K562 (cell line): ENCODE results near the gene FZD8. TPM values are rescaled to one million over a fixed set of nuclear protein-coding genes. Genes with fewer than 3 reads are reported as not detected.

ENCODE experiments used
- AFF1 ChIP-seq, 2 experiments: fragments of 450-650 bp; IDR thresholded peaks; 2 replicates each; pipeline ENCODE4 v1.6.1; 2018; ENCODE audit warnings: mild to moderate bottlenecking in 2 of 2, low read depth in 1 of 2; ENCODE audit not compliant: partially characterized antibody in 2 of 2
- CBX8 ChIP-seq: fragments of 200-600 bp; sonication (generic); IDR thresholded peaks from 2 replicates; pipeline ENCODE4 v1.6.1; 2012; ENCODE audit warnings: borderline replicate concordance, mixed run types, low read depth, mild to moderate bottlenecking, moderate library complexity, mixed read lengths, low read length, control low read depth, inconsistent platforms; ENCODE audit not compliant: poor library complexity, severe bottlenecking; ENCODE audit errors: extremely low read depth
- EP400 ChIP-seq: fragments of 450-650 bp; IDR thresholded peaks from 2 replicates; pipeline ENCODE4 v1.6.1; 2017; ENCODE audit warnings: antibody characterized with exemption, mild to moderate bottlenecking, moderate library complexity
- FOXP1 ChIP-seq: sonication (generic); formaldehyde crosslinking; IDR thresholded peaks from 2 replicates; pipeline ENCODE4 v1.8.0; 2022; ENCODE audit warnings: mild to moderate bottlenecking, missing genetic modification reagents
- IFI16 ChIP-seq: fragments of 250-450 bp; sonication (Bioruptor Pico); IDR thresholded peaks from 2 replicates; pipeline ENCODE4 v2.1.2; 2022; ENCODE audit warnings: mild to moderate bottlenecking, inconsistent platforms
- MAFK ChIP-seq: IDR thresholded peaks from 2 replicates; pipeline ENCODE4 v1.6.1; 2011; ENCODE audit warnings: low read length, improper control_type of control experiment
- MYBL2 ChIP-seq, 2 experiments: fragments of 450-650 bp in 1 of 2; sonication (generic) in 1 of 2; formaldehyde crosslinking in 1 of 2; IDR thresholded peaks; 2 replicates each; pipeline versions ENCODE4 v1.6.1 to v1.8.1; 2017 to 2022; ENCODE audit warnings: borderline replicate concordance in 1 of 2, inconsistent platforms in 1 of 2, low read depth in 1 of 2, mild to moderate bottlenecking in 1 of 2, missing genetic modification reagents in 1 of 2, moderate library complexity in 1 of 2
- NEUROD1 ChIP-seq: fragments of 150-350 bp; IDR thresholded peaks from 2 replicates; pipeline ENCODE4 v1.6.1; 2014; ENCODE audit warnings: borderline replicate concordance, low read length, low read depth; ENCODE audit not compliant: partially characterized antibody
- RAD21 ChIP-seq, 2 experiments: fragments of 250-450 bp in 1 of 2; fragments of 450-650 bp in 1 of 2; sonication (Bioruptor Pico) in 1 of 2; formaldehyde crosslinking in 1 of 2; IDR thresholded peaks in 1 of 2; conservative IDR thresholded peaks in 1 of 2; 2 replicates each; pipeline versions ENCODE4 v1.4.0 to v1.8.0; 2020 to 2022; ENCODE audit warnings: mild to moderate bottlenecking in 2 of 2, moderate library complexity in 1 of 2
- RB1 ChIP-seq: fragments of 450-650 bp; IDR thresholded peaks from 2 replicates; pipeline ENCODE4 v1.6.1; 2017; ENCODE audit warnings: low read depth, mild to moderate bottlenecking
- RBFOX2 ChIP-seq: fragments of 200-400 bp; formaldehyde crosslinking; IDR thresholded peaks from 2 replicates; pipeline ENCODE4 v1.6.1; 2017; ENCODE audit warnings: low read depth, mild to moderate bottlenecking, low read length, moderate library complexity
- RBM25 ChIP-seq: fragments of 200-400 bp; formaldehyde crosslinking; IDR thresholded peaks from 2 replicates; pipeline ENCODE4 v1.6.1; 2018; ENCODE audit warnings: low read length, low read depth, moderate library complexity; ENCODE audit not compliant: severe bottlenecking
- ZNF224 ChIP-seq: sonication (generic); formaldehyde crosslinking; IDR thresholded peaks from 2 replicates; pipeline ENCODE4 v1.8.0; 2022; ENCODE audit warnings: mild to moderate bottlenecking, missing genetic modification reagents
- ZNF445 ChIP-seq: fragments of 250-450 bp; sonication (Bioruptor Pico); IDR thresholded peaks from 2 replicates; pipeline ENCODE4 v1.4.0; 2020; ENCODE audit warnings: low read depth, mild to moderate bottlenecking, moderate library complexity
- ZNF717 ChIP-seq: fragments of 250-450 bp; sonication (Bioruptor Pico); IDR thresholded peaks from 2 replicates; pipeline ENCODE4 v1.5.0; 2021
- ZNF780A ChIP-seq: fragments of 250-450 bp; sonication (Bioruptor Pico); IDR thresholded peaks from 2 replicates; pipeline ENCODE4 v1.5.0; 2021; ENCODE audit warnings: mild to moderate bottlenecking
- polyA plus RNA-seq, 8 experiments: library from polyadenylated mRNA; depleted of rRNA in 4 of 8; stranded (reverse) in 5 of 8; unstranded in 3 of 8; fragments of >200 nt; fragmentation: Nextera tagmentation in 2 of 8; fragmentation: Illumina TruSeq in 1 of 8; extraction: Ambion mirVana in 2 of 8; extraction: Trizol in 1 of 8; gene quantifications; 2 replicates each; pipeline versions ENCODE4 v1.2.1 to v1.2.3, GENCODE V29; 2011 to 2014; ENCODE audit warnings: inconsistent platforms in 1 of 8, missing spikeins in 1 of 8
- total RNA-seq, 7 experiments: library from RNA; depleted of rRNA in 6 of 7; stranded (reverse); fragments of >200 nt in 6 of 7; fragmentation: Illumina TruSeq in 2 of 7; extraction: Trizol in 2 of 7; gene quantifications; 2 replicates each; pipeline versions ENCODE4 v1.2.1 to v1.2.3, GENCODE V29; 2011 to 2021; ENCODE audit warnings: low replicate concordance in 1 of 7
- TF ChIP-seq, protein P1 (sequence below): fragments of 450-650 bp; IDR thresholded peaks from 2 replicates; pipeline ENCODE4 v1.6.1; 2016
- TF ChIP-seq, protein P2 (sequence below): fragments of 450-650 bp; IDR thresholded peaks from one replicate; pipeline ENCODE4 v1.6.1; 2018; ENCODE audit warnings: mild to moderate bottlenecking, moderate library complexity; ENCODE audit not compliant: partially characterized antibody

The FZD8 gene
- total and polyA plus RNA-seq, 9 of the 15 experiments (the other 6 are each of a cell fraction or from before 2014, with no cell fraction given) = 0.03 to 1.2 (median 0.16) TPM; not detected in 1

- TF ChIP-seq, protein P1, sequence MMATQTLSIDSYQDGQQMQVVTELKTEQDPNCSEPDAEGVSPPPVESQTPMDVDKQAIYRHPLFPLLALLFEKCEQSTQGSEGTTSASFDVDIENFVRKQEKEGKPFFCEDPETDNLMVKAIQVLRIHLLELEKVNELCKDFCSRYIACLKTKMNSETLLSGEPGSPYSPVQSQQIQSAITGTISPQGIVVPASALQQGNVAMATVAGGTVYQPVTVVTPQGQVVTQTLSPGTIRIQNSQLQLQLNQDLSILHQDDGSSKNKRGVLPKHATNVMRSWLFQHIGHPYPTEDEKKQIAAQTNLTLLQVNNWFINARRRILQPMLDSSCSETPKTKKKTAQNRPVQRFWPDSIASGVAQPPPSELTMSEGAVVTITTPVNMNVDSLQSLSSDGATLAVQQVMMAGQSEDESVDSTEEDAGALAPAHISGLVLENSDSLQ = no peak
- TF ChIP-seq RBFOX2 (no peak), MYBL2 (IDR thresholded peaks at IDR 0.05; ENCODE audit: low read depth) (no peak), MYBL2 (CRISPR knock-in tag; IDR thresholded peaks at IDR 0.05; ENCODE audit: borderline replicate concordance) (no peak), NEUROD1 (no peak), FOXP1 (CRISPR knock-in tag) (no peak), EP400 (no peak), AFF1 (IDR thresholded peaks at IDR 0.05; ENCODE audit: low read depth in 1 of 2, partially characterized antibody in 2 of 2) (no peak), IFI16 (CRISPR knock-in tag) (no peak), ZNF780A (no peak), ZNF224 (no peak), CBX8 (peak; percentile 23), ZNF717 (CRISPR knock-in tag) (no peak), MAFK (peak; percentile 99), RBM25 (no peak), RB1 (no peak), RAD21 (CRISPR knock-in tag; conservative IDR thresholded peaks at IDR 0.05 in 1 of 2, IDR thresholded peaks at IDR 0.05 in 1 of 2) (no peak), ZNF445 (CRISPR knock-in tag) (no peak)
- TF ChIP-seq, protein P2, sequence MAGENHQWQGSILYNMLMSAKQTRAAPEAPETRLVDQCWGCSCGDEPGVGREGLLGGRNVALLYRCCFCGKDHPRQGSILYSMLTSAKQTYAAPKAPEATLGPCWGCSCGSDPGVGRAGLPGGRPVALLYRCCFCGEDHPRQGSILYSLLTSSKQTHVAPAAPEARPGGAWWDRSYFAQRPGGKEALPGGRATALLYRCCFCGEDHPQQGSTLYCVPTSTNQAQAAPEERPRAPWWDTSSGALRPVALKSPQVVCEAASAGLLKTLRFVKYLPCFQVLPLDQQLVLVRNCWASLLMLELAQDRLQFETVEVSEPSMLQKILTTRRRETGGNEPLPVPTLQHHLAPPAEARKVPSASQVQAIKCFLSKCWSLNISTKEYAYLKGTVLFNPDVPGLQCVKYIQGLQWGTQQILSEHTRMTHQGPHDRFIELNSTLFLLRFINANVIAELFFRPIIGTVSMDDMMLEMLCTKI = no peak
These were observed 2.2 kb upstream of the FZD8 start (continued) for GRCh38 chr10:35644050-35644950.
